Fibroblast of upper back skin (primary cell): ENCODE measurements around the gene RAB4A.

Experiments used
- DNase-seq: peaks from one replicate; pipeline ENCODE4 v3.0.0-alpha.2; 2013

Gene RAB4A

GRCh38 chr1:229270547-229271447 lies at the start of gene RAB4A:
Gene RAB4A, plus strand, starts transcription at chr1:229271111. Its CDS starts 229 bp downstream, at chr1:229271340.
- DNase-seq, result peak; percentile 88

- DNase-seq, result no peak
These were observed 48.8 kb upstream of the RAB4A start for GRCh38 chr1:229222081-229222480.

- no peak for DNase-seq
These were observed 47.4 kb upstream of the RAB4A start for GRCh38 chr1:229223498-229223897.

- peak; percentile 48 for DNase-seq
These were observed 46.6 kb upstream of the RAB4A start for GRCh38 chr1:229224308-229224707.

- no peak for DNase-seq
These were observed 45.6 kb upstream of the RAB4A start for GRCh38 chr1:229225331-229225782.

GRCh38 chr1:229226796-229227195 lies 44.1 kb upstream of the RAB4A start:
- no peak for DNase-seq

- peak; percentile 63 for DNase-seq
These were observed 43.5 kb upstream of the RAB4A start for GRCh38 chr1:229227298-229227919.

- no peak for DNase-seq
These were observed 42.4 kb upstream of the RAB4A start for GRCh38 chr1:229228522-229228921.

GRCh38 chr1:229229137-229229720 lies 41.7 kb upstream of the RAB4A start:
- DNase-seq, result no peak

- DNase-seq, result no peak
These were observed 41.2 kb upstream of the RAB4A start for GRCh38 chr1:229229721-229230139.

GRCh38 chr1:229230140-229230892 lies 40.6 kb upstream of the RAB4A start:
- DNase-seq, result no peak

GRCh38 chr1:229230893-229231753 lies 39.8 kb upstream of the RAB4A start:
- DNase-seq, result peak; percentile 67

GRCh38 chr1:229231754-229232119 lies 39.2 kb upstream of the RAB4A start:
- DNase-seq, result no peak

- no peak for DNase-seq
These were observed 35.9 kb upstream of the RAB4A start for GRCh38 chr1:229234870-229235472.

- no peak for DNase-seq
These were observed 33.6 kb upstream of the RAB4A start for GRCh38 chr1:229237320-229237719.

- DNase-seq, result no peak
These were observed 32.7 kb upstream of the RAB4A start for GRCh38 chr1:229238231-229238630.

- no peak for DNase-seq
These were observed 32.1 kb upstream of the RAB4A start for GRCh38 chr1:229238674-229239415.

GRCh38 chr1:229240532-229240931 lies 30.4 kb upstream of the RAB4A start:
- DNase-seq, result no peak

- DNase-seq, result no peak
These were observed 29.5 kb upstream of the RAB4A start for GRCh38 chr1:229241390-229241789.

GRCh38 chr1:229243638-229244037 lies 27.3 kb upstream of the RAB4A start:
- no peak for DNase-seq

GRCh38 chr1:229244091-229244490 lies 26.8 kb upstream of the RAB4A start:
- DNase-seq, result no peak
